PC-3 (cell line): ENCODE results near the gene PTPRN2. TPM values are rescaled to one million over a fixed set of nuclear protein-coding genes. Genes with fewer than 3 reads are reported as not detected.

ENCODE experiments used
- ATAC-seq: fragments of 200-7000 bp; cut with Tn5 transposase; 2 replicates; pipeline ENCODE4 v1.9.1; 2020; ENCODE audit warnings: mild to moderate bottlenecking, moderate library complexity
- BruUV-seq: library from RNA; stranded (reverse); fragments of 400-500 nt; replicated peaks from 2 replicates; lab custom pipeline; 2021; lab: Mats Ljungman, UMichigan
- CTCF ChIA-PET: fragments of 300-600 bp; sonication (Branson Sonifier 250); formaldehyde crosslinking; loops from one replicate; lab custom pipeline; 2022; ENCODE audit warnings: antibody characterized with exemption; lab: Charles Lee
- POLR2A ChIA-PET: fragments of 300-600 bp; sonication (Branson Sonifier 250); formaldehyde crosslinking; loops from one replicate; lab custom pipeline; 2022; ENCODE audit warnings: antibody characterized with exemption; ENCODE audit not compliant: unreplicated experiment; lab: Charles Lee
- DNase-seq: peaks from one replicate; pipeline ENCODE4 v3.0.0-alpha.2; 2015
- H2AFZ ChIP-seq: fragments of 300-600 bp; sonication (generic); 2 replicates; pipeline ENCODE4 v1.6.0; 2016; ENCODE audit warnings: antibody characterized with exemption, low read length
- H3F3A ChIP-seq: fragments of 300-600 bp; sonication (generic); one replicate; pipeline ENCODE4 v1.6.0; 2017; ENCODE audit warnings: antibody characterized with exemption, low read length, control low read depth, mild to moderate bottlenecking; ENCODE audit not compliant: unreplicated experiment
- H3K27ac ChIP-seq: fragments of 300-600 bp; sonication (generic); 2 replicates; pipeline ENCODE4 v1.5.1; 2016; ENCODE audit warnings: mild to moderate bottlenecking, low read length
- H3K27me3 ChIP-seq: fragments of 300-600 bp; sonication (generic); 2 replicates; pipeline ENCODE4 v1.6.1; 2016; ENCODE audit warnings: low read length, mixed read lengths
- H3K36me3 ChIP-seq: fragments of 300-600 bp; sonication (generic); 2 replicates; pipeline ENCODE4 v1.6.1; 2016; ENCODE audit warnings: low read depth, mixed run types, low read length, mixed read lengths
- H3K4me1 ChIP-seq: fragments of 300-600 bp; sonication (generic); 2 replicates; pipeline ENCODE4 v1.5.1; 2016; ENCODE audit warnings: low read length; ENCODE audit not compliant: insufficient read depth
- H3K4me2 ChIP-seq: fragments of 300-600 bp; sonication (generic); 2 replicates; pipeline ENCODE4 v1.6.0; 2016; ENCODE audit warnings: low read length
- H3K4me3 ChIP-seq: fragments of 300-600 bp; sonication (generic); 2 replicates; pipeline ENCODE4 v1.5.1; 2016; ENCODE audit warnings: mild to moderate bottlenecking, low read length, mixed read lengths
- H3K79me2 ChIP-seq: fragments of 300-600 bp; sonication (generic); 2 replicates; pipeline ENCODE4 v1.6.1; 2017; ENCODE audit warnings: low read length, mixed read lengths
- H3K9ac ChIP-seq: fragments of 300-600 bp; sonication (generic); 2 replicates; pipeline ENCODE4 v1.6.0; 2016; ENCODE audit warnings: mild to moderate bottlenecking, low read length
- H3K9me2 ChIP-seq: fragments of 300-600 bp; sonication (generic); replicated peaks from 2 replicates; pipeline ENCODE4 v1.6.1; 2016; ENCODE audit warnings: mixed run types, low read length, mixed read lengths
- H3K9me3 ChIP-seq: fragments of 300-600 bp; sonication (generic); 2 replicates; pipeline ENCODE4 v1.6.1; 2016; ENCODE audit warnings: low read length, mixed read lengths
- H4K20me1 ChIP-seq: fragments of 300-600 bp; sonication (generic); 2 replicates; pipeline ENCODE4 v1.6.1; 2016; ENCODE audit warnings: low read length, mixed read lengths
- EZH2 ChIP-seq: fragments of 300-600 bp; sonication (generic); IDR thresholded peaks from one replicate; pipeline ENCODE4 v1.6.1; 2017; ENCODE audit warnings: antibody characterized with exemption, mild to moderate bottlenecking, low read length; ENCODE audit not compliant: unreplicated experiment
- EZH2phosphoT487 ChIP-seq: fragments of 300-600 bp; sonication (generic); IDR thresholded peaks from 2 replicates; pipeline ENCODE4 v1.6.1; 2018; ENCODE audit warnings: mild to moderate bottlenecking, antibody characterized with exemption, low read length, borderline replicate concordance
- intact Hi-C: fragments of 100-400 bp; cut with micrococcal nuclease; formaldehyde crosslinking; loops from 2 replicates; pipeline ENCODE4 v1.9.0; 2023
- total RNA-seq: library from RNA; depleted of rRNA; stranded (reverse); fragments of >200 nt; gene quantifications from 2 replicates; pipeline ENCODE4 v1.2.3, GENCODE V29; 2014
- TF ChIP-seq, protein P1 (sequence below): fragments of 300-600 bp; sonication (generic); conservative IDR thresholded peaks from 2 replicates; pipeline ENCODE4 v1.5.1; 2017; ENCODE audit warnings: antibody characterized with exemption, low read depth, mild to moderate bottlenecking, low read length

The PTPRN2 gene
- total RNA-seq, 1 experiment from 2014 or later = 3.2 TPM

DNA sequence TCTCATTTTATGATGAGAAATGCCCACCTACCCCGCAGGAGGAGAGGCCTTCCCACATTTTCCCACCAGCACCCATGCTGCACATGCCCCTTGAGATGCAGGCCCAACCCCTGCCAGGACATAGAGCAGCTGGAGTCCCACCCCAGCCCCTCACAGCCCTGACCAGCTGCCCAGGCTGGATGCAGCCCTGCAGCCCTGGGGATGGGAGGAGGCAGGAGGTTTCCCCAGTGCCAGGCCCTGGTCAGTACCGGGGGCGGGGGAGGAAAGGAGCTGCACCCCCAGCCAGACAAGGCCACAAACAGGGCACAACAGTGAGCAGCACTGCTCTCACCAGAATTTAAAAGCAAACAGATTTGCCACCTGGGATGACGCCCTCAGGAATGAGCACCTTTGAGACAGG, 196.1 kb downstream of the PTPRN2 start:
- no TSS peak for BruUV-seq
- H4K20me1 ChIP-seq = no peaks in the 10 kb centered on the region
- ChIA-PET CTCF (no interaction called here), POLR2A (interaction anchor here (0.7 kb wide), 1 partner anchor 21 kb away, joined by 6 read pairs; no protein-coding TSS in a partner anchor)
- no peaks in the 10 kb centered on the region for H3K36me3 ChIP-seq
- intact Hi-C loops = no loop called here
- TF ChIP-seq EZH2 = no peak
- no peak for TF ChIP-seq EZH2phosphoT487
- TF ChIP-seq, protein P1, sequence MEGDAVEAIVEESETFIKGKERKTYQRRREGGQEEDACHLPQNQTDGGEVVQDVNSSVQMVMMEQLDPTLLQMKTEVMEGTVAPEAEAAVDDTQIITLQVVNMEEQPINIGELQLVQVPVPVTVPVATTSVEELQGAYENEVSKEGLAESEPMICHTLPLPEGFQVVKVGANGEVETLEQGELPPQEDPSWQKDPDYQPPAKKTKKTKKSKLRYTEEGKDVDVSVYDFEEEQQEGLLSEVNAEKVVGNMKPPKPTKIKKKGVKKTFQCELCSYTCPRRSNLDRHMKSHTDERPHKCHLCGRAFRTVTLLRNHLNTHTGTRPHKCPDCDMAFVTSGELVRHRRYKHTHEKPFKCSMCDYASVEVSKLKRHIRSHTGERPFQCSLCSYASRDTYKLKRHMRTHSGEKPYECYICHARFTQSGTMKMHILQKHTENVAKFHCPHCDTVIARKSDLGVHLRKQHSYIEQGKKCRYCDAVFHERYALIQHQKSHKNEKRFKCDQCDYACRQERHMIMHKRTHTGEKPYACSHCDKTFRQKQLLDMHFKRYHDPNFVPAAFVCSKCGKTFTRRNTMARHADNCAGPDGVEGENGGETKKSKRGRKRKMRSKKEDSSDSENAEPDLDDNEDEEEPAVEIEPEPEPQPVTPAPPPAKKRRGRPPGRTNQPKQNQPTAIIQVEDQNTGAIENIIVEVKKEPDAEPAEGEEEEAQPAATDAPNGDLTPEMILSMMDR = no peak
- H2AFZ ChIP-seq = no peak overlapping the region
- H3K27me3 ChIP-seq = peaks cover 25% of the 10 kb centered on the region
- H3K9ac ChIP-seq = no peak overlapping the region
- no peak for DNase-seq
- H3K4me3 ChIP-seq = no peak overlapping the region
- H3K9me3 ChIP-seq = no peaks in the 10 kb centered on the region
- no peaks in the 10 kb centered on the region for H3K79me2 ChIP-seq
- no peak overlapping the region for H3K4me2 ChIP-seq
- H3K9me2 ChIP-seq = no peaks in the 10 kb centered on the region
- no peaks in the 10 kb centered on the region for H3F3A ChIP-seq
- no peak overlapping the region for H3K27ac ChIP-seq
- no peak for ATAC-seq
- H3K4me1 ChIP-seq = peaks cover 6% of the 10 kb centered on the region; the same call in 1 of the 2 replicates

DNA sequence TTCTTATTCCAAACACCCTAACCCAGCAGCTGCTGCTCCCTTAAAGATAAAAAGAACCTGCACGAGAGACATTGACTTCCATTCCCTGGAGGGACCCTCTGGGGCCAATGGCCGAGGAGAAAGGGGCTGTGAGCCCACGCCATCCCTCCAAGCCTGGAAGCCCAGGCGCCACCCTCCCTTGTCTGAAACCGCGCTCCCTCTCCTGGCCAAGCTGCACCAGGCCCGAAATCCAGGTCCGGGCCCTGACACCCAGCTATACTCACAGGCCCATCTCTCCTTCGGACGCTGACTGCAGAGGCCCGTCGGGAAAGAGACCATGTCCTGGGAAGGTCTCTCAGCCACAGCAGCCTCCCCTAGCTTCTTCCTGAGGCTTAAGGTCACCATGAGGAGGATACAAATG, 196.5 kb downstream of the PTPRN2 start:
- Histone ChIP-seq H3K9me3 (no peaks in the 10 kb centered on the region), H3K4me1 (peaks cover 2% of the 10 kb centered on the region; the same call in 1 of the 2 replicates), H3K9ac (no peak overlapping the region), H3K4me3 (no peak overlapping the region), H3F3A (no peaks in the 10 kb centered on the region), H3K27ac (no peak overlapping the region), H4K20me1 (no peaks in the 10 kb centered on the region), H3K4me2 (no peak overlapping the region), H3K27me3 (peaks cover 25% of the 10 kb centered on the region), H3K9me2 (no peaks in the 10 kb centered on the region), H3K36me3 (no peaks in the 10 kb centered on the region), H2AFZ (no peak overlapping the region), H3K79me2 (no peaks in the 10 kb centered on the region)
- TF ChIP-seq, protein P1 = no peak
- TF ChIP-seq EZH2 = no peak
- no peak for TF ChIP-seq EZH2phosphoT487
- ChIA-PET POLR2A (interaction anchor here (0.7 kb wide), 1 partner anchor 21 kb away, joined by 6 read pairs; no protein-coding TSS in a partner anchor), CTCF (no interaction called here)
- BruUV-seq = no TSS peak
- no peak for DNase-seq
- intact Hi-C loops = no loop called here
- no peak for ATAC-seq

DNA sequence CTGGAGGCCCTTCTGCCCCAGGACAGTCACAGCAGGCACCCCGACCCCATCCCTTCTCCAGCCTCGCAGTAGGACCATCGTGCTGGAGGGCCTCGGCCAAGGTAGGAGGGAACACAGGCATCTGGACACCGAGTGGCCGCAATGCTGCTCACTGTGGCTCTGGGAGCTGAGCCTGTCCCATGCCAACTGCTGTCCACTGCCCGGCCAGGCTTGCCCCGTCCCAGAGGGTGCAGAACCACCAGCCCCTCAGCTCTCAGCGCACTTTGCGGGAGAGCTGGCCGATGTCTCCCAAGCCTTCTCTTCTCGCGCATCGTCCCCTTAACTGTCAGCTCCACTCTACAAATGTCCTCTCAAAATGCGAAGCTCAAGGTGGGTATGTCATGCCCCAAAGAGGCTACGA, 197.2 kb downstream of the PTPRN2 start:
- ATAC-seq (no peak), DNase-seq (no peak)
- POLR2A ChIA-PET = no interaction called here
- no peaks in the 10 kb centered on the region for H3K79me2 ChIP-seq
- no peaks in the 10 kb centered on the region for H3K4me1 ChIP-seq
- no peak overlapping the region for H3K27ac ChIP-seq
- H3K27me3 ChIP-seq = peaks cover 27% of the 10 kb centered on the region
- TF ChIP-seq, protein P1 = no peak
- TF ChIP-seq EZH2 (no peak), EZH2phosphoT487 (no peak)
- H3F3A ChIP-seq = no peaks in the 10 kb centered on the region
- no peaks in the 10 kb centered on the region for H4K20me1 ChIP-seq
- no TSS peak for BruUV-seq
- intact Hi-C loops = no loop called here
- H3K9me2 ChIP-seq = no peaks in the 10 kb centered on the region
- no peak overlapping the region for H3K4me3 ChIP-seq
- no peak overlapping the region for H3K4me2 ChIP-seq
- H3K9ac ChIP-seq = no peak overlapping the region
- no peaks in the 10 kb centered on the region for H3K9me3 ChIP-seq
- CTCF ChIA-PET = no interaction called here
- no peak overlapping the region for H2AFZ ChIP-seq
- H3K36me3 ChIP-seq = no peaks in the 10 kb centered on the region
